NCI-H2196 treated with DMSO at 0.1 percent for 48 hours (cell line): ENCODE results near the gene IVNS1ABP.

Experiments
- DNase-seq: peaks from one replicate; lab custom pipeline; 2025; ENCODE audit not compliant: unreplicated experiment; lab: John Stamatoyannopoulos, UW

The IVNS1ABP gene

DNA sequence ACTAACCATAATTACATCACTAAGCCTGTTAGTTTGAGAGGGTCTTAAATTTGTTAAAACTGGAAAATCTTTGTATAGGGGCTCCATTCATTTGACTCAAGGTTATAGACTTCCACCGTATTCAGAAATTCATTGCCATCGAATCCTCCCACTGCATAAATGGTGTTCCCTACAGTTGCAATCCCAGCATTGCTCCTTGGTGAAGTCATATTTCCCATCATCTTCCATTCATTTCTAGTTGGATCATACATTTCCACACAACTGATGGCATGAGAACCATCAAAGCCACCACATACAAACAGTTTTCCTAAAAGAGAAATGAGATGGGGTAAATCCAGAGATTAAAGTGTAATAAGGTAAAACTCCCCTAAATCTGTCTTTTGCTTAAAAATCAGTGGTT, 19.1 kb downstream of the IVNS1ABP start:
- no peak for DNase-seq

DNA sequence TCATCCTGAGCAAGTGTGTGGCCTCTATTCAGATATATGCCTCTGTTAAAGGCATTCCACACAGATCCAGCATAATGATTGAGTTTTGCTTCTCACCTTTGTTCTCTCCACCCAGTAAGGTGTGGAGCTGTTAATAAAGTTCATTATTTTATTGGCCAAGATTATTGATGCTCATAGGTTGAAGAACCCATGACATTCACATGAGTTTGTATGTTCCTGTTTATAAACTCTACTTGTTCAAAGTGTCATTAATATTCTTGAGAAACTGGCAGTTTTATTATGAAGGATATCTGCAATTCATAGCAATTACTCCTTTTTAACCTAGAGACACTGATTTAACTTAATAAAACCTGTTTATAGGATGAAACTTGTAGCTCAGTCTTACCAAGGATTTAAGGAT, 22.0 kb downstream of the IVNS1ABP start:
- DNase-seq: no peak

DNA sequence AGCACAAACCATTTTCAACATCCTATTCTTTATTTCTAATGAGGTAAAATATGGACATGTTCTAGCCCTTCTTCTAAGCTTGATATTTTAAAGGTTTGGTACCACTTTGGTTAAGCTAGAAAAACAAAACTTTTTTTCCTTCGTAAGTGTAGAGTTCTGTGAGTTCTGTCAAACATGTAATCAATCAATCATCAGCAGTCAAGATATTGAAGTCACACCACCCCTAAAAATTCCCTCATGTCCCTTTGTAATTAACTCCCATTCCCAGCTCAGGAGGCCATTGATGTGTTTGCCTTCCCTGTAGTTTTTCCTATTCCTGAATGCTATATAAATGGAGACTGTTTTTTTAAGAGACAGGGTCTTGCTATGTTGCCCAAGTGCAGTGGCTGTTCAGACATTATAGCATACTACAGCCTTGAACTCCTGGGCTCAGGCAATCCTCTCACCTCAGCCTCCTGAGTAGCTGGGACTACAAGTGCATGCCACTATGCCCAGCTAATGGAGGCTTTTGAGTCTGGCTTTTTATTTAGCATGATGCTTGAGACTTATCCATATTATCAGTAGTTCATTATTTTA, 23.0 kb downstream of the IVNS1ABP start:
- no peak for DNase-seq

- DNase-seq: no peak
Measured at GRCh38 chr1:185292237-185292636, 24.8 kb downstream of the IVNS1ABP start.

- no peak for DNase-seq
Measured at GRCh38 chr1:185291652-185292051, 25.4 kb downstream of the IVNS1ABP start.

DNA sequence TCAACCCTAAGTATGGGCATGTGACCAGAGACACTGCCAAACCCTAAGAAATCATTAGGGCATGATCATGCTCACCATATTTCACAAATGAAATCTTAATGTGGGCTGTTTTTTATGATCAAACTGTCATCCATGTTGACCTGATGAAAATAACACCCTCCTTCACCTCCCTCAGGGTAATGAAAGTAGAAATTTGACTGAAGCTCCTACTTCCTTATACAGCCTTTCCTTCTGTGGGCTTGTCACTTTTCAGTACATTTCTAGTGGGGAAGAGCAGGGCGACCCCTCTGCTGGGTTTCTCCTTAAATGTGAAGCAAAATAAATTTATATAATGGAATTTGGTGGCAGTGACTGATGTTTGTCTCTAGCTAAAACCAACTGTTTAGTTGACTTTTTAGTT, 25.9 kb downstream of the IVNS1ABP start:
- DNase-seq: no peak

DNA sequence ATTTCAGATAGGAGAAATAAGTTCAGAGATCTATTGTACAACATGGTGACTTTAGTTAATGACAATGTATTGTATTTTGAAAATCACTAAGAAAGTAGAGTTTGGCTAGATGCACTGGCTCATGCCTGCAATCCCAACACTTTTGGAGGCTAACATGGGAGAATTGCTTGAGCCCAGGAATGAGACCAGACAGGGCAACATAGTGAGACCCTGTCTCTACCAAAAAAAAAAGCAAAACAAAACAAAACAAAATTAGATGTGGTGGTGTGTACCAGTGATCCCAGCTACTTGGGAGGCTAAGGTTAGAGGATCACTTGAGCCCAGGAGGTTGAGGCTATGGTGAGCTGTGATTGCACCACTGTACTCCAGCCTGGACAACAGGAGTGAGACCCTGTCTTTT, 27.2 kb downstream of the IVNS1ABP start:
- DNase-seq: no peak

DNA sequence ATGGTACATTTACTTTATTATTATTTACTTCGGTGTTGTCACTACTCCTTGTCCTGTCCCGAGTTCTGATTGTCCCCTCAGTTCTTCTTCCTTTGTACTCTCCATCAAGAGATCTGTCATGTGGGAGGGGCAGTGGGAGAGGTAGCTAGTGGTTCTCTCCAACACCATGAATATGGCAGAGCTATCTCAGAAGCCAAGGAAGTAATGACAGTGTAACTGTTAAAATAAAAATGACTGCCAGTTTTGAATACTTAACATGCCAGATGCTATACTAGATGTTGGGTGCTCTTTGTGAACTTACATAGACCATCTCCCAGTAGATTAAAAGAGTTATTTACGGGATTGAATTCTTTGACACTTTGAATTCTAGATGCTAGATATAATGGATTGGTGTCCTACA, 28.6 kb downstream of the IVNS1ABP start:
- DNase-seq: no peak

GRCh38 chr1:185287451-185287850, 29.6 kb downstream of the IVNS1ABP start:
- no peak for DNase-seq

DNA sequence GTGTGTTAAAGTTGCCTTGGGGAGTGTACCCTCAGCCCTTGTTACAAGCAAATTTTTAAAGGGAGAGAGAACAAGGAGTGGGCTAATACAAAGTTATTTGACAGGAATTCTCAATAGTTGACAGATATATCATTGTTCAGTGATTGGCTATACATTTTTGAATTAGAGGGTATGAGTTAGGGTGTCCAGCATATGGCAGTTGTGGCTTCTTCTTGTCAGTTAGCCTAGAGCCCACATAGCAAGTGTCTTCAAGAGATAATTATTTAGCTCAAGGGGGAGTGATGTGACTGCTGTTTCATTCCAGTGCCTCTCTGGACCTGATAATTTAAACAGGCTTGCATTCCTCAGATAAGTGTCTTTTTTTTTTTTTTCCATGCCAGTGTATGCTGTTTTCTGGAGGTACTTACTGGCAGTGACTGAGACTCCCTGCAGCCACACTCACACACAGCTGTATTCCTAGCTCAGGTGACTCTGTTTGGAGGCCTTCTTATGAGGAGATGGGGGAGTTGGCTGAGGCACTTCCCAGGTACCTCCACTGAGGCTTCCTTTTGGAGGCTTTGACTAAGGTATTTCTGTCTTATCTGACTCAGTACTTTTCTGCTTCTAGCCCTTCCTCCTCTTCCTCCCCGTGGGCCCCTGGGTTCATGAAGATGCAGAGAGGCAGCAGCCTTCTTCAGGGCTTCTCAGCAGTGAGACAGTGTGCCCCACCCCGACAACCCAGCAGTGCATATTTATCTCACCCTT, 32.3 kb downstream of the IVNS1ABP start:
- no peak for DNase-seq

- no peak for DNase-seq
Measured at GRCh38 chr1:185284116-185284515, 32.9 kb downstream of the IVNS1ABP start.

GRCh38 chr1:185281245-185281644, 35.8 kb downstream of the IVNS1ABP start:
- no peak for DNase-seq

DNA sequence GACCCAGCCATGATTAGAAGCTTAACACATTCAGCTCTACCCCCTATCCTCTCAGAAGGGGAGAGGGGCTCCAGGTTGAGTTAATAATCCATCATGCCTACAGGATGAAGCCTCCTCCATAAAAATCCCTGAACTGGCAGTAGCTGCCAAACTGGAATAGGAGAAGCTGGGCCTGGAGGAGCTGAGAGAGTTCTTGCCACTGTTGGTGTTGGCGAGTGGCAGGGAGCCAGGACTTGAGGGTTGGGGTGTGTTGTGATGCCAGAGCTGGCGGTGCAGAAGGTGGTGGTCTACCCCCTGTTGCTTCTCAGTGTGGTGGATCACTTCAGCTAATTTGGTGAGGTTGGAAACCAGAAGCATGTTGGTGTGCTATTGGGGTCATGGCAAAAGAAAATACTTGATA, 36.5 kb downstream of the IVNS1ABP start:
- DNase-seq: no peak

DNA sequence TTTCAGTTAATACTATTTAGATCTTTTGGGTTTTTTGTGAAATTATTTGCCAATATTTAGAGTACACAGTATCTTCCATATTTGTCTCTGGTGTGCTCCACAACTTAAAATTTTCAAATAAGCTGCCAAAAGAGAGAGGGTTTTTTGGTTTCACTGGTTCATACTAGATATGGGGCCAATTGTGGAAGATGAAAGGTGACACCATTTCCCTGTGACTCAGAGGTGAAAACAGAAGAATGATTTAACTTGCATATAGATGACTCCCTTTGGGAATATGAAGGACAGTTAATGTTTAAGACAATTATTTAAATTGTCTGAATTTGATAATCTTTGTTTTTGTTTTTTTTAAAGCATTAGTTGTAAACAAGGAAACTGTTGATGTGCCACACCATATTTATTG, 37.5 kb downstream of the IVNS1ABP start:
- no peak for DNase-seq

- DNase-seq: no peak
Measured at GRCh38 chr1:185271921-185272320, 45.1 kb downstream of the IVNS1ABP start.

- DNase-seq: no peak
Measured at GRCh38 chr1:185268352-185268751, 48.7 kb downstream of the IVNS1ABP start.

DNA sequence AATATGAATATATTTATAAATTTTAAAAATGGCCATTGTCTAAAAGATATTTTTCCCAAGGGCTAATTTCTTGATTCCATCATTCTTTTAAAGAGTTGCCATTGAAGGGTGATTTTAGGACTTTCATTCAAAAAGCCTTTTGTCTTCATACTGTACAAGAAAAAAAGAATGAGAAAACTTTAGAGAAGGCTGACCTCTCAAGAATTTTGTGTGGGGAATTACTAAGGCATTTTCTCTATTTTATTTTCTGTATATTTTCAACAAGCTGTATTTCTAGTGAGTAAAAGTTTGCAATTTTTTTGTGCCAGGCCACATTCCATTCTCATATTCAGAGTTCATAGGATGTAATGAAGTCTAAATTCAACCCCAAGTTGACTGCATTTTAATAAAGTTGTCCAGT, 49.3 kb downstream of the IVNS1ABP start:
- DNase-seq: no peak

- DNase-seq: no peak
Measured at GRCh38 chr1:185267301-185267700, 49.7 kb downstream of the IVNS1ABP start.

DNA sequence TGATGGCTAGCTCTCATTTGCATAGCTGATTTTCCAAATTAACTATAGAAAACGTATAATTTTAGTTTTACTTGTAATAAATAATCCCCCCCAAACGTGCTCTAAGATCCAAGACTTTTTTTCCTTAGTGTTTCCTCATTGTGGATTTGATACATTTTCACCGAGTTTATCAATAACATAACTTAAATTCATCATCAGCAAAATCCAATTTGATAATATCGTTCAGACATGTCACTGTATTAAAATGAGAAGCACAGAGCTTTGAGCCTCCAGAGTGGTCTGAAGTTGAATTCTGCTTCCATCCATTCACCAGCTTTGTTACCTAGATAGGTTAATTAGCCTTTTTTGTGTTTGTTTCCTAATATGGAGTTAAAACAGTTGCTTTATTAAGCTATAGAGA, 51.7 kb downstream of the IVNS1ABP start:
- no peak for DNase-seq

DNA sequence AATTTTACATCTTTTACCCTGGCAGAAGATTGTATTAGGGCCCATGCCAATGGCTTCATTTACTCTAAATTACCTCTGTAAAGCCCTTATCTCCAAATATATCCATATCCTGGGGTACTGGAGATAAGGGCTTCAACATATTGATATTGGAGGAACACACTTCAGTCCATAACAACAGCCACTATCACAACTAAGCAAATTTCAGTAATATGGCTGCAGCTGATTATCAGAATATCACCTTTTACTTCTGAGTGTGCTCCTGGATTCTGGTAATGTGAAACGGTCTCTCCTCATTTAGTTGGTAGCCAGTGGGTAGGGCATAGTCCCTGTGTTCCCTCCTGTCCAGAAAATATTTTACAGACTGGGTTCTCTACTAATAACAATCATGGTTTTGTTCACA, 53.3 kb downstream of the IVNS1ABP start:
- no peak for DNase-seq

- no peak for DNase-seq
Measured at GRCh38 chr1:185263292-185263691, 53.8 kb downstream of the IVNS1ABP start.

DNA sequence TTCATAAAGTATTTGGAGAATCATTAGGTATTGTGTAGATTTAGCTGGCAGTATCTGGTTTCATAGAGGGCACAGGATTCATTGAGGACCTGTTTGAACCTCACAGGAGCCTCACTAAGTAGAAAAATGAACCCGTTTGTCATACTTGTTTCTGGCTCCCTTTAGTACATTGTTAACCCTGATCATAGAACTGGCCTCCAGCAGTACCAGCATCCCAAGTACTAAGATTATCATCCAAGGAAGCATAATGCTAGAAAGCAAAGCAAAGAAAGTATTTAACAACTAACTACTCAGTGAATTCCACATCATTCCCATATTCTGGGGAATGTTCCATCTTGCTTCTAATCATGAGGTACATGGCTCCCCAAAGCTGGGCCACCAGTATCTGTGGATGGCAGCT, 54.9 kb downstream of the IVNS1ABP start:
- DNase-seq: no peak

- DNase-seq: no peak
Measured at GRCh38 chr1:185260611-185261010, 56.4 kb downstream of the IVNS1ABP start.
